A549 (cell line): ENCODE measurements around the gene DHTKD1. TPM values are rescaled to one million over a fixed set of nuclear protein-coding genes. Genes with fewer than 3 reads are reported as not detected.

Source experiments
- ATAC-seq, 2 experiments: fragments of 200-7000 bp in 1 of 2; fragments of >200 bp in 1 of 2; cut with Nextera tagmentation in 1 of 2; cut with Tn5 transposase in 1 of 2; 3 replicates each; pipeline versions ENCODE4 v1.8.0 to v1.9.1; 2018 to 2020; ENCODE audit warnings: mild to moderate bottlenecking in 1 of 2, moderate library complexity in 1 of 2
- CTCF ChIA-PET: fragments of 300-600 bp; sonication (Branson Sonifier 250); formaldehyde crosslinking; extraction: SDS; loops from one replicate; lab custom pipeline; 2021; ENCODE audit warnings: antibody characterized with exemption, inconsistent platforms; lab: Yijun Ruan, JAX
- POLR2A ChIA-PET: fragments of 350-600 bp; formaldehyde crosslinking; extraction: SDS; loops from one replicate; lab custom pipeline; 2021; ENCODE audit warnings: antibody characterized with exemption, inconsistent platforms; lab: Yijun Ruan, JAX
- DNase-seq, 2 experiments: peaks; one replicate each; pipeline versions ENCODE4 v3.0.0 to v3.0.0-alpha.2; 2011 to 2016; ENCODE audit warnings: low read depth in 1 of 2, low spot score in 1 of 2
- FAIRE-seq: peaks from 2 replicates; lab custom pipeline; 2011; peaks lifted over from hg19 to GRCh38; lab: Jason Lieb, UNC
- H3K27ac ChIP-seq, 2 experiments: fragments of >200 bp; sonication (Bioruptor Twin); formaldehyde crosslinking; 3 replicates each; pipeline ENCODE4 v1.5.1; 2016 to 2017
- H3K4me1 ChIP-seq: fragments of >200 bp; sonication (Bioruptor Twin); formaldehyde crosslinking; 3 replicates; pipeline ENCODE4 v1.6.1; 2016
- H3K4me2 ChIP-seq: fragments of >200 bp; sonication (Bioruptor Twin); formaldehyde crosslinking; 3 replicates; pipeline ENCODE4 v1.6.1; 2016
- H3K4me3 ChIP-seq: fragments of >200 bp; sonication (Bioruptor Twin); formaldehyde crosslinking; 3 replicates; pipeline ENCODE4 v1.5.1; 2016
- H3K9me3 ChIP-seq: fragments of >200 bp; sonication (Bioruptor Twin); formaldehyde crosslinking; 3 replicates; pipeline ENCODE4 v1.6.1; 2016
- CBX8 ChIP-seq: fragments of 200-600 bp; sonication (generic); IDR thresholded peaks from 2 replicates; pipeline ENCODE4 v1.6.1; 2016
- CEBPB ChIP-seq, 2 experiments: fragments of >200 bp in 1 of 2; sonication (Bioruptor Twin) in 1 of 2; formaldehyde crosslinking in 1 of 2; IDR thresholded peaks; 2 replicates each; pipeline ENCODE4 v1.6.1; 2012 to 2016
- CHD2 ChIP-seq: fragments of 150-350 bp; IDR thresholded peaks from 2 replicates; pipeline ENCODE4 v1.6.1; 2014; ENCODE audit warnings: low read length; ENCODE audit not compliant: partially characterized antibody
- EHMT2 ChIP-seq: fragments of 200-600 bp; sonication (generic); IDR thresholded peaks from 2 replicates; pipeline ENCODE4 v1.6.1; 2016; ENCODE audit warnings: antibody characterized with exemption, low read depth, mild to moderate bottlenecking, moderate library complexity
- ESRRA ChIP-seq: fragments of 150-350 bp; IDR thresholded peaks from 2 replicates; pipeline ENCODE4 v1.6.1; 2014; ENCODE audit warnings: mild to moderate bottlenecking, low read length, borderline replicate concordance
- FOSL2 ChIP-seq, 2 experiments: fragments of 450-650 bp in 1 of 2; fragments of >200 bp in 1 of 2; sonication (Bioruptor Twin) in 1 of 2; formaldehyde crosslinking; IDR thresholded peaks; 2 replicates each; pipeline versions ENCODE4 v1.5.0 to v1.6.1; 2016 to 2020; ENCODE audit warnings: mild to moderate bottlenecking in 1 of 2, moderate library complexity in 1 of 2
- GATA3 ChIP-seq: IDR thresholded peaks from 2 replicates; pipeline ENCODE4 v1.6.1; 2012; ENCODE audit warnings: borderline replicate concordance
- HDAC2 ChIP-seq: fragments of 200-600 bp; sonication (generic); IDR thresholded peaks from 2 replicates; pipeline ENCODE4 v1.6.1; 2016
- HOXB5 ChIP-seq: fragments of 250-450 bp; sonication (Bioruptor Pico); IDR thresholded peaks from 2 replicates; pipeline ENCODE4 v1.5.0; 2020; ENCODE audit warnings: mild to moderate bottlenecking, moderate library complexity
- JUN ChIP-seq, 2 experiments: fragments of >200 bp; sonication (Bioruptor Twin); formaldehyde crosslinking; IDR thresholded peaks; 2 replicates in 1 of 2; 3 replicates in 1 of 2; pipeline ENCODE4 v1.6.1; 2016 to 2017
- NFE2L2 ChIP-seq: fragments of 150-350 bp; conservative IDR thresholded peaks from 2 replicates; pipeline ENCODE4 v1.6.1; 2014; ENCODE audit warnings: low read length
- NR3C1 ChIP-seq: fragments of >200 bp; sonication (Bioruptor Twin); formaldehyde crosslinking; IDR thresholded peaks from 3 replicates; pipeline ENCODE4 v1.6.1; 2017
- POLR2AphosphoS2 ChIP-seq: conservative IDR thresholded peaks from 2 replicates; pipeline ENCODE4 v1.6.1; 2012; ENCODE audit warnings: low read length, improper control_type of control experiment, inconsistent platforms
- RARB ChIP-seq: fragments of 250-450 bp; sonication (Bioruptor Pico); IDR thresholded peaks from 2 replicates; pipeline ENCODE4 v1.8.0; 2021; ENCODE audit warnings: mild to moderate bottlenecking, moderate library complexity
- SREBF2 ChIP-seq: fragments of 450-650 bp; IDR thresholded peaks from 2 replicates; pipeline ENCODE4 v1.6.1; 2014; ENCODE audit warnings: mild to moderate bottlenecking, moderate library complexity
- TP53 ChIP-seq: fragments of 250-450 bp; sonication (Bioruptor Pico); IDR thresholded peaks from 2 replicates; pipeline ENCODE4 v1.5.0; 2021; ENCODE audit warnings: mild to moderate bottlenecking, moderate library complexity
- ZFP36 ChIP-seq: fragments of 450-650 bp; IDR thresholded peaks from 2 replicates; pipeline ENCODE4 v1.6.1; 2014; ENCODE audit warnings: borderline replicate concordance; ENCODE audit not compliant: partially characterized antibody
- WGBS: methylation state at CpG from one replicate; pipeline ENCODE4 v1.1.6; 2017; ENCODE audit errors: missing lambda C conversion rate; 5-methylcytosine and 5-hydroxymethylcytosine counted together
- polyA plus RNA-seq, 4 experiments: library from polyadenylated mRNA; depleted of rRNA in 3 of 4; stranded (reverse); fragments of >200 nt; fragmentation: RNase III in 1 of 4; extraction: RNeasy Plus Mini Kit Qiagen cat#74134 plus additional on column Dnase treatment in 1 of 4; gene quantifications; 2 replicates in 3 of 4; 3 replicates in 1 of 4; pipeline ENCODE4 v1.2.3, GENCODE V29; 2011 to 2017
- TF ChIP-seq, protein P1 (sequence below): fragments of 200-600 bp; sonication (generic); IDR thresholded peaks from 2 replicates; pipeline ENCODE4 v1.6.1; 2016; ENCODE audit warnings: antibody characterized with exemption, mild to moderate bottlenecking, moderate library complexity
- TF ChIP-seq, protein P2 (sequence below): fragments of 150-350 bp; IDR thresholded peaks from 2 replicates; pipeline ENCODE4 v1.6.1; 2014; ENCODE audit warnings: low read depth, mild to moderate bottlenecking, low read length
- TF ChIP-seq, protein P3 (sequence below): fragments of >200 bp; sonication (Bioruptor Twin); formaldehyde crosslinking; IDR thresholded peaks from 3 replicates; pipeline ENCODE4 v1.6.1; 2016
- TF ChIP-seq, protein P4 (sequence below): IDR thresholded peaks from 2 replicates; pipeline ENCODE4 v1.6.1; 2012
- TF ChIP-seq, protein P5 (sequence below): fragments of 250-450 bp; sonication (Bioruptor Pico); IDR thresholded peaks from 2 replicates; pipeline ENCODE4 v1.5.0; 2020; ENCODE audit warnings: low read depth, mild to moderate bottlenecking, moderate library complexity
- TF ChIP-seq, protein P6 (sequence below): fragments of >200 bp; sonication (Bioruptor Twin); formaldehyde crosslinking; IDR thresholded peaks from 3 replicates; pipeline ENCODE4 v1.5.1; 2016

Gene DHTKD1
- polyA plus RNA-seq, 2 of the 4 experiments (the other 2 are of a cell fraction), result 11.9 to 23.0 TPM

DNA sequence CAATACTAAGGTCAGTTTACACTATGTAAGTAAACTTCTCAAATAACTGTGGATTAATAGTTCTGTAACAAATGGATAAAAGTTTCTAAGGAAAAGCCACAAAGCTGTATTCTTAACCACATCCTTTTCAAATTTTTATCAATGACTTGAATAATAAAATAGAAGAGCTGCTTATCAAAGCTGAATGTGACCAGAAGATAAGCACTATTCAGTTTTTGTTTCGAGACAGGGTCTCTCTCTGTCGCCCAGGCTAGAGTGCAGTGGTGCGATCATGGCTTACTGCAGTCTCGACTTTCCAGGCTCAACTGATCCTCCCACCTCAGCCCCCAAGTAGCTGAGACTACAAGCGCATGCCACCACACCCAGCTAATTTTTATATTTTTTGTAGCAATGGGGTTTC, 43.2 kb upstream of the DHTKD1 start:
- ATAC-seq (no peak), FAIRE-seq (no peak), DNase-seq (no peak)
- 93% methylated on average over 5 of the region's 5 CpGs for WGBS
- TF ChIP-seq, protein P1, sequence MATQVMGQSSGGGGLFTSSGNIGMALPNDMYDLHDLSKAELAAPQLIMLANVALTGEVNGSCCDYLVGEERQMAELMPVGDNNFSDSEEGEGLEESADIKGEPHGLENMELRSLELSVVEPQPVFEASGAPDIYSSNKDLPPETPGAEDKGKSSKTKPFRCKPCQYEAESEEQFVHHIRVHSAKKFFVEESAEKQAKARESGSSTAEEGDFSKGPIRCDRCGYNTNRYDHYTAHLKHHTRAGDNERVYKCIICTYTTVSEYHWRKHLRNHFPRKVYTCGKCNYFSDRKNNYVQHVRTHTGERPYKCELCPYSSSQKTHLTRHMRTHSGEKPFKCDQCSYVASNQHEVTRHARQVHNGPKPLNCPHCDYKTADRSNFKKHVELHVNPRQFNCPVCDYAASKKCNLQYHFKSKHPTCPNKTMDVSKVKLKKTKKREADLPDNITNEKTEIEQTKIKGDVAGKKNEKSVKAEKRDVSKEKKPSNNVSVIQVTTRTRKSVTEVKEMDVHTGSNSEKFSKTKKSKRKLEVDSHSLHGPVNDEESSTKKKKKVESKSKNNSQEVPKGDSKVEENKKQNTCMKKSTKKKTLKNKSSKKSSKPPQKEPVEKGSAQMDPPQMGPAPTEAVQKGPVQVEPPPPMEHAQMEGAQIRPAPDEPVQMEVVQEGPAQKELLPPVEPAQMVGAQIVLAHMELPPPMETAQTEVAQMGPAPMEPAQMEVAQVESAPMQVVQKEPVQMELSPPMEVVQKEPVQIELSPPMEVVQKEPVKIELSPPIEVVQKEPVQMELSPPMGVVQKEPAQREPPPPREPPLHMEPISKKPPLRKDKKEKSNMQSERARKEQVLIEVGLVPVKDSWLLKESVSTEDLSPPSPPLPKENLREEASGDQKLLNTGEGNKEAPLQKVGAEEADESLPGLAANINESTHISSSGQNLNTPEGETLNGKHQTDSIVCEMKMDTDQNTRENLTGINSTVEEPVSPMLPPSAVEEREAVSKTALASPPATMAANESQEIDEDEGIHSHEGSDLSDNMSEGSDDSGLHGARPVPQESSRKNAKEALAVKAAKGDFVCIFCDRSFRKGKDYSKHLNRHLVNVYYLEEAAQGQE, result no peak
- TF ChIP-seq CHD2 (no peak), EHMT2 (no peak), POLR2AphosphoS2 (no peak)
- TF ChIP-seq, protein P2, sequence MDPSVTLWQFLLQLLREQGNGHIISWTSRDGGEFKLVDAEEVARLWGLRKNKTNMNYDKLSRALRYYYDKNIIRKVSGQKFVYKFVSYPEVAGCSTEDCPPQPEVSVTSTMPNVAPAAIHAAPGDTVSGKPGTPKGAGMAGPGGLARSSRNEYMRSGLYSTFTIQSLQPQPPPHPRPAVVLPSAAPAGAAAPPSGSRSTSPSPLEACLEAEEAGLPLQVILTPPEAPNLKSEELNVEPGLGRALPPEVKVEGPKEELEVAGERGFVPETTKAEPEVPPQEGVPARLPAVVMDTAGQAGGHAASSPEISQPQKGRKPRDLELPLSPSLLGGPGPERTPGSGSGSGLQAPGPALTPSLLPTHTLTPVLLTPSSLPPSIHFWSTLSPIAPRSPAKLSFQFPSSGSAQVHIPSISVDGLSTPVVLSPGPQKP, result no peak
- TF ChIP-seq, protein P3, sequence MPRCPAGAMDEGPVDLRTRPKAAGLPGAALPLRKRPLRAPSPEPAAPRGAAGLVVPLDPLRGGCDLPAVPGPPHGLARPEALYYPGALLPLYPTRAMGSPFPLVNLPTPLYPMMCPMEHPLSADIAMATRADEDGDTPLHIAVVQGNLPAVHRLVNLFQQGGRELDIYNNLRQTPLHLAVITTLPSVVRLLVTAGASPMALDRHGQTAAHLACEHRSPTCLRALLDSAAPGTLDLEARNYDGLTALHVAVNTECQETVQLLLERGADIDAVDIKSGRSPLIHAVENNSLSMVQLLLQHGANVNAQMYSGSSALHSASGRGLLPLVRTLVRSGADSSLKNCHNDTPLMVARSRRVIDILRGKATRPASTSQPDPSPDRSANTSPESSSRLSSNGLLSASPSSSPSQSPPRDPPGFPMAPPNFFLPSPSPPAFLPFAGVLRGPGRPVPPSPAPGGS, result no peak
- H3K4me3 ChIP-seq, result no peak overlapping the region
- ChIA-PET POLR2A (interaction anchor here (1.4 kb wide), 1 partner anchor 17 kb away, joined by 9 read pairs; the partner anchor contains the start of gene UPF2), CTCF (interaction anchor here (1.3 to 1.9 kb wide), 4 partner anchors 8 to 39 kb away, joined by 3 to 6 read pairs (median 5); no protein-coding TSS in a partner anchor)
- no peak overlapping the region for H3K27ac ChIP-seq
- peaks cover 10% of the 10 kb centered on the region; the same call in 1 of the 3 replicates for H3K4me1 ChIP-seq
- no peak overlapping the region for H3K4me2 ChIP-seq
- H3K9me3 ChIP-seq, result no peaks in the 10 kb centered on the region

DNA sequence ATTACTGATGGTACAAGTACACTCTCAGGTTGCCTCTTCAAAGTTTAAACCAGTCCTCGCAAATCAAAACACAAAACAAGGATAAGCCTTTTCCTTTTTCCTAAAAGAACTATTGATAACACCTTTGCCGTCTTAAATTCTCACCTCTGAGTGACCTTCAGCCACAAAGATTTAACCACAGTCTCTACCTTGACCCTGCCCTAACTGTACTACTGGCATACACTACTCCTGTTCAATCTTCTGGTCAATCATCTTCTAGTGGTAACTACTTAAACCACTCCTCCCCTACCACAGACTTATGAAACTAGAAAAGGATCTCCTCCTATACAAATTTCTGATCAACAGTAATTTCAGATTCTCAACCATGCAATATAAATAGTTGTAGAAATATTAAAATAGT, 41.2 kb upstream of the DHTKD1 start:
- 95% methylated on average over 2 of the region's 2 CpGs for WGBS
- H3K4me1 ChIP-seq, result peaks cover 2% of the 10 kb centered on the region; the same call in 1 of the 3 replicates
- FAIRE-seq, result no peak
- no peak overlapping the region for H3K27ac ChIP-seq
- H3K9me3 ChIP-seq, result no peaks in the 10 kb centered on the region
- TF ChIP-seq ESRRA (no peak), SREBF2 (no peak), HOXB5 (no peak), CBX8 (no peak), TP53 (no peak), NR3C1 (no peak), EHMT2 (no peak), JUN (IDR thresholded peaks at IDR 0.05) (no peak), FOSL2 (IDR thresholded peaks at IDR 0.05) (no peak), FOSL2 (CRISPR knock-in tag; IDR thresholded peaks at IDR 0.05) (no peak), NFE2L2 (no peak), HDAC2 (no peak), RARB (no peak), ZFP36 (no peak), CEBPB (IDR thresholded peaks at IDR 0.05) (no peak), GATA3 (no peak)
- TF ChIP-seq, protein P3, result no peak
- TF ChIP-seq, protein P4, sequence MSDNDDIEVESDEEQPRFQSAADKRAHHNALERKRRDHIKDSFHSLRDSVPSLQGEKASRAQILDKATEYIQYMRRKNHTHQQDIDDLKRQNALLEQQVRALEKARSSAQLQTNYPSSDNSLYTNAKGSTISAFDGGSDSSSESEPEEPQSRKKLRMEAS, result no peak
- TF ChIP-seq, protein P5, sequence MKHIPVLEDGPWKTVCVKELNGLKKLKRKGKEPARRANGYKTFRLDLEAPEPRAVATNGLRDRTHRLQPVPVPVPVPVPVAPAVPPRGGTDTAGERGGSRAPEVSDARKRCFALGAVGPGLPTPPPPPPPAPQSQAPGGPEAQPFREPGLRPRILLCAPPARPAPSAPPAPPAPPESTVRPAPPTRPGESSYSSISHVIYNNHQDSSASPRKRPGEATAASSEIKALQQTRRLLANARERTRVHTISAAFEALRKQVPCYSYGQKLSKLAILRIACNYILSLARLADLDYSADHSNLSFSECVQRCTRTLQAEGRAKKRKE (CRISPR knock-in tag), result no peak
- TF ChIP-seq, protein P6, sequence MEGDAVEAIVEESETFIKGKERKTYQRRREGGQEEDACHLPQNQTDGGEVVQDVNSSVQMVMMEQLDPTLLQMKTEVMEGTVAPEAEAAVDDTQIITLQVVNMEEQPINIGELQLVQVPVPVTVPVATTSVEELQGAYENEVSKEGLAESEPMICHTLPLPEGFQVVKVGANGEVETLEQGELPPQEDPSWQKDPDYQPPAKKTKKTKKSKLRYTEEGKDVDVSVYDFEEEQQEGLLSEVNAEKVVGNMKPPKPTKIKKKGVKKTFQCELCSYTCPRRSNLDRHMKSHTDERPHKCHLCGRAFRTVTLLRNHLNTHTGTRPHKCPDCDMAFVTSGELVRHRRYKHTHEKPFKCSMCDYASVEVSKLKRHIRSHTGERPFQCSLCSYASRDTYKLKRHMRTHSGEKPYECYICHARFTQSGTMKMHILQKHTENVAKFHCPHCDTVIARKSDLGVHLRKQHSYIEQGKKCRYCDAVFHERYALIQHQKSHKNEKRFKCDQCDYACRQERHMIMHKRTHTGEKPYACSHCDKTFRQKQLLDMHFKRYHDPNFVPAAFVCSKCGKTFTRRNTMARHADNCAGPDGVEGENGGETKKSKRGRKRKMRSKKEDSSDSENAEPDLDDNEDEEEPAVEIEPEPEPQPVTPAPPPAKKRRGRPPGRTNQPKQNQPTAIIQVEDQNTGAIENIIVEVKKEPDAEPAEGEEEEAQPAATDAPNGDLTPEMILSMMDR, result no peak
- DNase-seq, result no peak
- H3K4me3 ChIP-seq, result no peak overlapping the region
- ATAC-seq, result no peak
- H3K4me2 ChIP-seq, result no peak overlapping the region
- CTCF ChIA-PET, result no interaction called here
- POLR2A ChIA-PET, result no interaction called here
